HG03457 (cell line): Measurements from ENCODE around the gene SH2D3A.
"Not testable (repeated sequence)": the region's sequence is repeated elsewhere in the genome, so short reads cannot be mapped to it uniquely, and the experiment has no call there.

ENCODE experiments used
- ATAC-seq: cut with Tn5 transposase; IDR thresholded peaks from one replicate; pipeline ENCODE4 v1.9.1; 2021; ENCODE audit warnings: moderate number of reproducible peaks; ENCODE audit not compliant: unreplicated experiment

Gene SH2D3A

GRCh38 chr19:6767357-6768235, at the start of gene SH2D3A:
Gene SH2D3A, minus strand, starts transcription at chr19:6767435. Its CDS starts 3,687 bp downstream, at chr19:6763748.
- ATAC-seq = peak; percentile 45

DNA sequence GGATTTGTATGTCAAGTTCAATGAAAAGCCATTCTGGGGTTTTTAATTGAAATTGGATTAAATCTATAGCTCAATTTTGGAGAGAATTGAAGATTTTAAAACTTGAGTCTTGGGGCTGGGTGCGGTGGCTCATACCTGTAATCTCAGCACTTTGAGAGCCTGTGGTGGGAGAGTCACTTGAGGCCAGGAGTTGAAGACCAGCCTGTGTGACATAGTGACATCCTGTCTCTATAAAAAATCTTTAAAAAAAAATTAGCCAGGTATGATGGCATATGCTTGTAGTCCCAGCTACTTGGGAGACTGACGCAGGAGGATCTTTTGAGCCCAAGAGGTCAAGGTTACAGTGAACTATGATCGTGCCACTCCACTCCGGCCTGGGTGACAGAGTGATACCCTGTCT, 46.4 kb upstream of the SH2D3A start:
- ATAC-seq = no peak

- ATAC-seq = no peak
Observed at GRCh38 chr19:6812612-6813011, 45.4 kb upstream of the SH2D3A start.

GRCh38 chr19:6811906-6812305, 44.7 kb upstream of the SH2D3A start:
- ATAC-seq = no peak

DNA sequence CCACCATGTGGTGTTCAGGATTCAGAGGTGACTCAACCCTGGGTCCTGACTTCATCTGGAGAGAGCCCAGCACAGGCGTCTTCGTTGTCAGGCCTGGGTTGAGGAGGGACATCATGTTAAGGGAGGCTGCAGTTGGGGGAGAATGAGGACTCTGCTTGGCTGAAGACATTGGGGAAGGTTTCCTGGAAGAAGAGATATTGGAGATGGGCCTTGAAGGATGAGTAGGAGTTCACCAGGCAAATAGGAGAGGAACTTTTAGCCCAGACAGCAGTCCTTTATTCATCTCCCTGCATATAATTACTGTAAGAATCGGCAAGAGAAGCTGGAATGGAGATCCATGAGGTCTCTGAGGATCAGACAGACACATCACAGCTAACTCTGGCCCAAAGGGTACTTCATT, 44.1 kb upstream of the SH2D3A start:
- ATAC-seq = no peak

- no peak for ATAC-seq
Observed at GRCh38 chr19:6809262-6809661, 42.0 kb upstream of the SH2D3A start.

DNA sequence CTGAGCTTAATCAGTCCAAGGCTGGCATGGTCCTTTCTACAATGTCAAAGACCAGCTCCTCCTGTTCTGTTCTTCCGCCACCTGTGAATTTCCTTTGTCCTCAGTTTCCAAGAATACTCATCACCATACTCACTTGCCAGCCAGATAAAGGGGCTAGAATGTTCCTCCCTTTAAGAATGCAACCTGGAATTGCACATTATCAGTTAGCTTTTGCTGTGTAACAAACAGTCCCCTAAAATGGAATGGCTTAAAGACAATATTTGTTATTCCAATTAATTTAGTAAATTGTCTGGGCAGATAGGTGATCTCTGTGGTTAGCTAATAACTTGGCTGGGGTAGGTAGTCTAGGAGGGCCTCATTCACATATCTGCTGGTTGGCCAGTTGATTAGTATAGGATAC, 41.3 kb upstream of the SH2D3A start:
- no peak for ATAC-seq

DNA sequence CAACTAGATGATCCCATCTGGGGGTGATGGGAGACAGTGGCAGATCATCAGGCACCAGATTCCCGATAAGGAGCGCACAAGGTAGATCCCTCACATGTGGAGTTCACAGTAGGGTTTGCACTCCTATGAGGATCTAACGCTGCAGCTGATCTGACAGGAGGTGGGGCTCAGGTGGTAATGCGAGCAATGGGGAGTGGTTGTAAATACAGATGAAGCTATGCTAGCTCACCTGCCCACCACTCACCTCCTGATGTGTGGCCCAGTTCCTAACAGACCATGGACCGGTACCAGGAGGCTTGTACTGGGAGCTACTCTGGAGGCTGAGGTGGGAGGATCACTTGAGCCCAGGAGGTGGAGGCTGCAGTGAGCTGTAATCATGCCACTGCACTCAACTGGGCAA, 40.1 kb upstream of the SH2D3A start:
- no peak for ATAC-seq

GRCh38 chr19:6806488-6806887, 39.3 kb upstream of the SH2D3A start:
- ATAC-seq = no peak

DNA sequence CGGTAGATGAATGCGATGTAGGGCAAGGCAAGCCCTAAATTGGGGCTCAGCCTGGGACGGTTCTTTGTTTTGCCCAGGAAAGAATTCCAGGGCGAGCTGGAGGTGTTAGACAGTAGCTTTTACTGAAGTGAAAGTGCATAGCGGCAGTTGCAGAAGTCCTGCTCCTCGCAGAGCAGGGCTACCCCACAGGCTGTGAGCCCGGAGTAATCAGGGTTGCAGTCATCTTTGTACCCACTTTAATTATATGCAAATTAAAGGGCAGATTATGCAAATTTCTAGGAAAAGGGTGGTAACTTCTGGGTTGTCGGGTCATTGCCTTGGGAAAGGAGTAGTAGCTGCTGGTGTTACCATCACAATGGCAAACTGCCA, 35.8 kb upstream of the SH2D3A start:
- no peak for ATAC-seq

DNA sequence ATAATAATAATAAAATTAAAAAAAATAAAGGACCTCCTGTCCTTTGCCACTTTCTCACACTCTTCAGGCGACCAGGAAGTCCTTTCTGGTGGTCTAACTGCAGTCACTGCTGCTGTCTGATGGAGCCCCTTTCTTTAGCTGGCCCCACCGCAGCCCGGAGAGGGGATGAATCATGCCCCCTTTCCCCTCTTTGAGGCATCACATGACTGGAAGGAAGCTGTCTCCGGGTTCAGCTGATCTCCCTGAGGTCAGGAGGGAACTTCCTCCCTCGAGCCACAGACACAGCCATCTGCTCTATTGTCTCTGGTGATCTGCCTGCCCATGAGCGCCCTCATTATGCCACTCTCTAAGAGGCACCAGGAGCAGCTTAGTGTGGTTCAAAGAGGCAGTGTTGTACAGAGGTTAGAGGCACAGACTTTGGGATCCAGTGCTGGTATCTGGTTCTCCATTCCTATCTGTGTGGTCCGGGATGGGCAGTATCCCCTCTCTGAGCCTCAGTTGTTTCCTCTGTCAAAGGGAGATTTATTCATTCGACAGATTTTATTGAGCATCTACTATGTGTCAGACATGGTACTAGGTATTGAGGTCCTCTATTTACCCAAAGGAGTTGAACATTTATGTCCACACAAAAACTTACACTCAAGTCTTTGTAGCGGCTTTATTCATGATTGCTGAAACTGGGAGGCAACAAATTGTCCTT, 35.3 kb upstream of the SH2D3A start:
- no peak for ATAC-seq

DNA sequence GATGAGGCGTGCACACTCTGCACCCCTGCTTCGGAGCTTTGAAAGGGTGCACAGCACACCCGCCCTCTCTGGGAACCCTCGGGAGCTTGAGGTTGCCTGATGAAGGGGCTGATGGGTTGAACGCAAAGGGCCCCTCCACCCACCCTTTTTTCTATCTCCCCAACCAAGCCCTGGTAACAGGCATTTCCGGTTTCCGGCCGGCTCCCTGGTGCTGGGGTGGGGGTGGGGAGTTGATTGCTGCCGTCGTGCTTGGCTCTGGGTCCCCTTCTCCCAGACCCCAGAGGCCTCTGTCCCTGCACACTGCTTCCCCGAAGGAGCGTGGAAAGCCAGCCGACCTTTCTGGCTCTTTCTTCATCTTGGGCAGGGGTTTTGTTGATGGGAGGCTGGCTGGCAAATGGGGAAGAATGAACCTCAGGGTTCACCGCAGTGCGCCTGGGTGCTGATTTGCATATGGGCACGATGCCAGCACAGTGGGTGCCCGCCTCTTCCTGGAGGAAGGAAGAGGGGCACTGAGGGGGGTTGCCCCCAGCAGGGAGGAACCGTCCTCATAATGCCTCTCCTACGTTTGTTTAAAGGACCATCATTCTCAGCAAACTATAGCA, 34.4 kb upstream of the SH2D3A start:
- ATAC-seq = no peak

DNA sequence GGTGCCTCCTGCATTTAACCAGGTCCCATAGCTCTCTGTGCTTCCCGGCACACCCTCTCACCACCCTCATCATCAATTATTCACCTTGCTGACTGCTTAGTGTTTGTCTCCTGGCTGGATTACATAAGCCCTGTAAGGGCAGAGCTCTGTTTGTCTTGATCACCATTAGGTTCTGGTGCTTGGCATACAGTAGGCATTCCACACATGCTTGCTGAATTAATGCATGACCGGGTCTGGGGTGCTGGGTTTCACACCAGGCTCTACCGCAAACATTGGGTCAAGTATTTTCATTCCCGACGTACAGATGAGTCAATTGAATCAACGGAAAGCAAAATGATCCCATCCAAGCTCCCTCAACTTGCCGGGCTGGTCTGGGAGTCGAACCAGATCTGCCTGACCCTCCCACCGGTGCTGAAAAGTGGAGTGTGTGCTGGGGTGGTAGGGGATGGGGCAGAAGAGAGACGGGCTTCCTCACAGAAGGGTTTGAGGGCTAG, 33.8 kb upstream of the SH2D3A start:
- ATAC-seq = no peak

GRCh38 chr19:6800160-6800790, 33.0 kb upstream of the SH2D3A start:
- not testable (repeated sequence) for ATAC-seq

GRCh38 chr19:6797646-6798045, 30.4 kb upstream of the SH2D3A start:
- no peak for ATAC-seq

DNA sequence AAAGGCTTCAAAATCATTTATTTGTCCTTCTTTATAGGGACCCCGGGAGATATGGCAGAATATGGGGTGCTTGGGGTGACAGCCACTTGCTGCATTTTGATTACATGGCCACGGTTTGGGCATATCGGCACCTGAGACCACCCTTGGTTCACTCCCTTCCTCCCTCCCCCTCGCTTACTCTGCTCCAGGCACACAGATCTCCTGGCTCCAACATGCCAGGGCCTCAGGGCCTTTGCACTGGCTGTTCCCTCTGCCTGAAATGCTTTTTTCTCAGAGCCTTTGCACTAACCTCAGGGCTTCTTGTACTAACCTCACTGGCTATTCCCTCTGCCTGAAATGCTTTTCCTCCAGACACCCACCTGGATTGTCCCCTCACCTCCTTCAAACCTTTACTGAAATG, 29.0 kb upstream of the SH2D3A start:
- ATAC-seq = no peak

DNA sequence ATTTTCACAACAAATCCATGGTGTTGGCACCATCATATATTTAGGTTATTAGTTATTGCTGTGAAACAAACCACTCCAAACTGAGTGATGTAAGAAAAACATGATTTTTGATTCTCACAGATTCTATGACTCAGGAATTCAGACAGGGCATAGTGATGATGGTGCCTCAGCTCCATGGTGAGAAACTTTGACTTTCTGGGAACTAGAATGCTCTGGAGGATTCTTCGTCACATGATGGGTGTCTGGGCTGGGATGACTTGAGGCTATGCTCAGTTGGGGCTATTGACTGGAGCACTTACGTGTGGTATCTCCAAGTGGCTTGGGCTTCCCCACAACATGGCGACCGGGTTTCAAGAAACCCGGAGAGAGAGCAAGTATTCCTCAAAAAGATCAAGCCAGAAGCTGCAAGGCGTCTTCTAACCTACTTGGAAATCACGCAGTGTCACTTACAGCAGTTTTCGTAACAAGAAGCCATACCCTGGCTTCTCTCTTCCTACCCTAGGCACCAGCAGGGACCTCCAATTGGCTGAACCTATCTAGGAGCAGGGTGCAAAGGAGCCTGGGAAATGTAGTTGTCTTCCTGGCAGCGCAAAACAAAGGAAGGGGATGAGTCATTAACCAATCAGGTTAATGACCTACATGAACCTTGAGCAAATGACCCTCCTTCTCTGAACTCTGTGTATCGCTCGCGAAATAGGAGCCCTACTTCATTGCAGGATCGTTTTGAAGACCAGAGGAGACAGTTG, 27.6 kb upstream of the SH2D3A start:
- no peak for ATAC-seq

DNA sequence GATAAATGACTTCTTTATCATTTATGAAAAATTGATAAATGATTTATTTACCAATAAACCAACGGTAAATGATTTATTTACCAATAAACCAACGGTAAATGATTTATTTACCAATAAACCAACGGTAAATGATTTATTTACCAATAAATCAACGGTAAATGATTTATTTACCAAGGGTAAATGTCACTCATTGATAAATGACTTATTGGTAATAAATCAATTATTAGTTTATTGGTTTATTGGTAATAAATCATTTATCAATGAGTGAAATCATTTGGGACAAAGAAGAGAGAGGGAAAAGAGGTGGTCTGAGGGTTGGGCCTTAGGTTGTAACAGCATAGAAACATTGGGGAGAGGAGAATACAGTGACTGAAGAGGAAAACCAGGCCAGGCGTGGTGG, 26.7 kb upstream of the SH2D3A start:
- ATAC-seq = no peak

DNA sequence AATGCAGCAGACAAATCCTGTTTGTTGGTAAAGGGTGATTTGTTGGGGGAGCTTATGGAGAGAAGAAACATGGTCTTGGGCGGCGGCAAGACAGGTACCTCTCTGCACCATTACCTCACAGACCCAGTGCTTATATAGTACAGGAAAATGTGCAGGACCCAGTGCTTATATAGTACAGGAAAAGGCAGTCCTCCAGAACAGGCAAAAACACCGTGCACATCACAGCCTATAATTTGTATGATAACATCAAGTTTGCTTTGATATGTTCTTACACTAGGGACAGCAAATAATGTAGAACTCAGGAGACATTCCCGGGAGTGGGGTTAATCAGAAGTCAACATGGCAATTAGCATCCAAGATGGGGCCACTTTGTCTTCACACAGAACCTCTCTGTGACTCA, 26.2 kb upstream of the SH2D3A start:
- ATAC-seq = no peak

- ATAC-seq = no peak
Observed at GRCh38 chr19:6791237-6791636, 24.0 kb upstream of the SH2D3A start.
